Measurements from ENCODE around the gene ZSCAN9.

Gene ZSCAN9

GRCh38 chr6:28266563-28266961 lies 41.5 kb downstream of the ZSCAN9 start:
- DNase-seq (ENCODE audit: low read depth), result no peak
- no peak for TF ChIP-seq CTCF (conservative IDR thresholded peaks at IDR 0.05; ENCODE audit: low read depth, low read length)
- peak overlapping the region; percentile 87 for H3K4me3 ChIP-seq (ENCODE audit: low read length)

- H3K4me3 ChIP-seq (ENCODE audit: low read length), result peak within 1 kb of the TSS; percentile 87
- no peak for TF ChIP-seq CTCF (conservative IDR thresholded peaks at IDR 0.05; ENCODE audit: low read depth, low read length)
- peak; percentile 58 for DNase-seq (ENCODE audit: low read depth)
Observed at GRCh38 chr6:28266962-28267694, 42.1 kb downstream of the ZSCAN9 start, which contains the start of gene ZSCAN26. TSS of gene ZSCAN26 (plus strand) at chr6:28267143. CDS start at chr6:28271920, 4,777 bp downstream.

- peak overlapping the region; percentile 87 for H3K4me3 ChIP-seq (ENCODE audit: low read length)
- DNase-seq (ENCODE audit: low read depth), result no peak
- TF ChIP-seq CTCF (conservative IDR thresholded peaks at IDR 0.05; ENCODE audit: low read depth, low read length), result no peak
Observed at GRCh38 chr6:28267695-28268059, 42.6 kb downstream of the ZSCAN9 start.

- DNase-seq (ENCODE audit: low read depth), result no peak
- no peak overlapping the region for H3K4me3 ChIP-seq (ENCODE audit: low read length)
- TF ChIP-seq CTCF (conservative IDR thresholded peaks at IDR 0.05; ENCODE audit: low read depth, low read length), result no peak
Observed at GRCh38 chr6:28269492-28269891, 44.4 kb downstream of the ZSCAN9 start.

- no peak for TF ChIP-seq CTCF (conservative IDR thresholded peaks at IDR 0.05; ENCODE audit: low read depth, low read length)
Observed at GRCh38 chr6:28274888-28275287, 49.8 kb downstream of the ZSCAN9 start.

GRCh38 chr6:28277746-28278145 lies 52.7 kb downstream of the ZSCAN9 start:
- no peak overlapping the region for H3K4me3 ChIP-seq (ENCODE audit: low read length)
- TF ChIP-seq CTCF (conservative IDR thresholded peaks at IDR 0.05; ENCODE audit: low read depth, low read length), result no peak
- DNase-seq (ENCODE audit: low read depth), result no peak

More at GRCh38 chr6:28274888-28275287, 49.8 kb downstream of the ZSCAN9 start:
- no peak overlapping the region for H3K4me3 ChIP-seq (ENCODE audit: low read length)
- DNase-seq (ENCODE audit: low read depth), result no peak

- TF ChIP-seq CTCF (conservative IDR thresholded peaks at IDR 0.05; ENCODE audit: low read depth, low read length), result no peak
- H3K4me3 ChIP-seq (ENCODE audit: low read length), result peak overlapping the region; percentile 77
- DNase-seq (ENCODE audit: low read depth), result no peak
Observed at GRCh38 chr6:28280595-28281287, 55.7 kb downstream of the ZSCAN9 start.

All from retinal pigment epithelial cell (primary cell).